NB4 (cell line): ENCODE results near the gene DOCK4.

Source experiments
- DNase-seq: peaks from one replicate; pipeline ENCODE4 v3.0.0; 2010; ENCODE audit warnings: low read depth
- H3K4me3 ChIP-seq: one replicate; pipeline ENCODE4 v1.5.1; 2011; ENCODE audit warnings: mild to moderate bottlenecking, low read depth, low read length, moderate library complexity
- MAX ChIP-seq: IDR thresholded peaks from 2 replicates; pipeline ENCODE4 v1.6.1; 2011; ENCODE audit warnings: low read depth, low read length
- MYC ChIP-seq: IDR thresholded peaks from 2 replicates; pipeline ENCODE4 v1.6.1; 2011; ENCODE audit warnings: low read depth, low read length
- POLR2A ChIP-seq: IDR thresholded peaks from 2 replicates; pipeline ENCODE4 v1.6.1; 2011; ENCODE audit warnings: mild to moderate bottlenecking; ENCODE audit not compliant: insufficient read length; ENCODE audit errors: extremely low read depth
- TF ChIP-seq, protein P1 (sequence below): IDR thresholded peaks from one replicate; pipeline ENCODE4 v1.5.1; 2012; ENCODE audit warnings: low read depth, low read length

The DOCK4 gene

GRCh38 chr7:112120696-112121217 lies 85.4 kb downstream of the DOCK4 start:
- no peak overlapping the region for H3K4me3 ChIP-seq
- no peak for DNase-seq
- TF ChIP-seq MAX (no peak), POLR2A (no peak), MYC (no peak)
- TF ChIP-seq, protein P1, sequence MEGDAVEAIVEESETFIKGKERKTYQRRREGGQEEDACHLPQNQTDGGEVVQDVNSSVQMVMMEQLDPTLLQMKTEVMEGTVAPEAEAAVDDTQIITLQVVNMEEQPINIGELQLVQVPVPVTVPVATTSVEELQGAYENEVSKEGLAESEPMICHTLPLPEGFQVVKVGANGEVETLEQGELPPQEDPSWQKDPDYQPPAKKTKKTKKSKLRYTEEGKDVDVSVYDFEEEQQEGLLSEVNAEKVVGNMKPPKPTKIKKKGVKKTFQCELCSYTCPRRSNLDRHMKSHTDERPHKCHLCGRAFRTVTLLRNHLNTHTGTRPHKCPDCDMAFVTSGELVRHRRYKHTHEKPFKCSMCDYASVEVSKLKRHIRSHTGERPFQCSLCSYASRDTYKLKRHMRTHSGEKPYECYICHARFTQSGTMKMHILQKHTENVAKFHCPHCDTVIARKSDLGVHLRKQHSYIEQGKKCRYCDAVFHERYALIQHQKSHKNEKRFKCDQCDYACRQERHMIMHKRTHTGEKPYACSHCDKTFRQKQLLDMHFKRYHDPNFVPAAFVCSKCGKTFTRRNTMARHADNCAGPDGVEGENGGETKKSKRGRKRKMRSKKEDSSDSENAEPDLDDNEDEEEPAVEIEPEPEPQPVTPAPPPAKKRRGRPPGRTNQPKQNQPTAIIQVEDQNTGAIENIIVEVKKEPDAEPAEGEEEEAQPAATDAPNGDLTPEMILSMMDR, result no peak

- TF ChIP-seq, protein P1, result no peak
- TF ChIP-seq POLR2A (no peak), MAX (no peak), MYC (no peak)
- no peak overlapping the region for H3K4me3 ChIP-seq
- DNase-seq, result no peak
Observed at GRCh38 chr7:112118581-112119566, 87.3 kb downstream of the DOCK4 start.

GRCh38 chr7:112116894-112117293 lies 89.3 kb downstream of the DOCK4 start:
- H3K4me3 ChIP-seq, result no peak overlapping the region
- TF ChIP-seq MAX, result no peak
- TF ChIP-seq MYC, result no peak
- TF ChIP-seq, protein P1, result no peak
- TF ChIP-seq POLR2A, result no peak
- DNase-seq, result no peak

DNA sequence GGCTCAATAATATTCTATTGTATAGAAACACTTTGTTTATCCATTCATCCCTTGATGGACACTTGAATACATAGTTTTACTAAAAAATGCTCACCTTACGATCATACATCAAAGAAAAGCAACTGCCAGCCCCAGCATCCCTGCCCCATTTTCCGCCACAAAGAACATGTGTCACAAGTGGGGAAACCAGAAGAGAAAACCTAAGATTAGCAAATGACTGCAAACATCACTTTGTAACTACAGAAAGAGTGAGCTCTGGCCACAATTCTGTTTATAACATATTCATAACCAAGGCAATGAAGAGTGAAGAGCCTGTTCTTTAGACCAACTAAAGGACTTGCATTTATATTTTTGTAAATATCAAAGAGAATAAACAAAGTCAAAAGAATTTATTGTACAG lies 89.8 kb downstream of the DOCK4 start:
- DNase-seq, result no peak
- H3K4me3 ChIP-seq, result no peak overlapping the region
- TF ChIP-seq POLR2A (no peak), MAX (no peak), MYC (no peak)
- TF ChIP-seq, protein P1, result no peak

- no peak for DNase-seq
- H3K4me3 ChIP-seq, result no peak overlapping the region
- TF ChIP-seq, protein P1, result no peak
- TF ChIP-seq MYC, result no peak
- no peak for TF ChIP-seq POLR2A
- no peak for TF ChIP-seq MAX
Observed at GRCh38 chr7:112115880-112116279, 90.3 kb downstream of the DOCK4 start.
